Measurements from ENCODE around the gene MATCAP1. TPM values are rescaled to one million over a fixed set of nuclear protein-coding genes. Genes with fewer than 3 reads are reported as not detected.

Gene MATCAP1
- total RNA-seq, 3 donors from 2014 or later (not counting 1 experiment from before 2014, with no cell fraction given): 7.2 to 12.6 (median 10.9) TPM

DNA sequence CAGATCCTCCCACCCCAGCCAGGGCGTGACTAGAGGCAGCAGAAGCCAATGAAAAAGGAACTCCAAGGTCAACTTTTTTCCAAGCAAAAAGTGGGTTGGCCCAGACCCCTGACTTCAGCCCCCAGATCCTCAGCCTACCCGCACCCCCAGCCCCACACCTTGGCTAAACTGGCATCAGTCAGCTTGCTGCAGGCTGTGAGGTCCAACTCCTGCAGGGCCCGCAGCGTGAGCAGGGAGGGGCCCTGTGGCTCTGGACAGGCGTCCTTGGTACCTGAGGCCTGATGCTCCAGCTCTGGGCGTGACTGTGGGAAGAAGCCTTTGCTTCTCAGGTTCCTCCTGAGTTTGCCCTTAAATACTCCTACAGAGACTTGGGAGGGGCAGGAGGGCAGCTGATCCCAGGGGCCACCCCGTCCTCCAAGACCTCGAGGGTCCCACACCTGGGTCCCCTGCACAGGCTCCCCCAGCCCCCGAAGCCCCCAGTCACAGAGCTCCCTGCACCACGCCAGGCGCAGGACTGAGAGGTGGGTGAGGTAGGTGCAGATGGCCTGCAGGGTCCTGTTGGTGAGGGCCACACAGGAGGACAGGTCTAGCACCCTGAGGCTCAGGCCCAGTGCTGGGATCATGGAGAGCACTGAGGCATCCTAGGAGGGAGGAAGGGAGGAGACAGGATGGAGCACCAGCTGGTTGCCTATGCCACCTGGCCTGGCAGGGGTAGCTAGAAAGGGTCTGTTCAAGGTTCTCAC lies 24.6 kb upstream of the MATCAP1 start:
- Histone ChIP-seq H3K36me3 (ENCODE audit: control insufficient read depth, insufficient read depth, low read length) (peaks cover 5% of the 10 kb centered on the region), H3K4me3 (ENCODE audit: low read length) (no peak overlapping the region), H3K27me3 (ENCODE audit: control insufficient read depth, insufficient read depth, low read length) (no peaks in the 10 kb centered on the region), H3K27ac (ENCODE audit: low read length) (no peak overlapping the region), H3K4me1 (ENCODE audit: control insufficient read depth, insufficient read depth, low read length) (no peaks in the 10 kb centered on the region), H3K9me3 (ENCODE audit: control insufficient read depth, insufficient read depth, low read length) (no peaks in the 10 kb centered on the region)
- H3K4me1 Mint-ChIP-seq: peaks cover 4 to 15% of the 10 kb centered on the region in 2 donors
- ATAC-seq (no peak), DNase-seq (no peak)
- TF ChIP-seq, protein P1, sequence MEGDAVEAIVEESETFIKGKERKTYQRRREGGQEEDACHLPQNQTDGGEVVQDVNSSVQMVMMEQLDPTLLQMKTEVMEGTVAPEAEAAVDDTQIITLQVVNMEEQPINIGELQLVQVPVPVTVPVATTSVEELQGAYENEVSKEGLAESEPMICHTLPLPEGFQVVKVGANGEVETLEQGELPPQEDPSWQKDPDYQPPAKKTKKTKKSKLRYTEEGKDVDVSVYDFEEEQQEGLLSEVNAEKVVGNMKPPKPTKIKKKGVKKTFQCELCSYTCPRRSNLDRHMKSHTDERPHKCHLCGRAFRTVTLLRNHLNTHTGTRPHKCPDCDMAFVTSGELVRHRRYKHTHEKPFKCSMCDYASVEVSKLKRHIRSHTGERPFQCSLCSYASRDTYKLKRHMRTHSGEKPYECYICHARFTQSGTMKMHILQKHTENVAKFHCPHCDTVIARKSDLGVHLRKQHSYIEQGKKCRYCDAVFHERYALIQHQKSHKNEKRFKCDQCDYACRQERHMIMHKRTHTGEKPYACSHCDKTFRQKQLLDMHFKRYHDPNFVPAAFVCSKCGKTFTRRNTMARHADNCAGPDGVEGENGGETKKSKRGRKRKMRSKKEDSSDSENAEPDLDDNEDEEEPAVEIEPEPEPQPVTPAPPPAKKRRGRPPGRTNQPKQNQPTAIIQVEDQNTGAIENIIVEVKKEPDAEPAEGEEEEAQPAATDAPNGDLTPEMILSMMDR (IDR thresholded peaks at IDR 0.05): no peak
- H3K36me3 Mint-ChIP-seq: no peaks in the 10 kb centered on the region
- intact Hi-C loops (cut with micrococcal nuclease): no loop called here
- H3K9me3 Mint-ChIP-seq: no peaks in the 10 kb centered on the region
- no peak overlapping the region for H3K27ac Mint-ChIP-seq
- H3K27me3 Mint-ChIP-seq (ENCODE audit: low read depth in 2 of 2): no peaks in the 10 kb centered on the region
- H3K4me3 Mint-ChIP-seq: no peak overlapping the region
- 93% methylated on average over 11 of the region's 11 CpGs for WGBS (ENCODE audit: insufficient coverage)

DNA sequence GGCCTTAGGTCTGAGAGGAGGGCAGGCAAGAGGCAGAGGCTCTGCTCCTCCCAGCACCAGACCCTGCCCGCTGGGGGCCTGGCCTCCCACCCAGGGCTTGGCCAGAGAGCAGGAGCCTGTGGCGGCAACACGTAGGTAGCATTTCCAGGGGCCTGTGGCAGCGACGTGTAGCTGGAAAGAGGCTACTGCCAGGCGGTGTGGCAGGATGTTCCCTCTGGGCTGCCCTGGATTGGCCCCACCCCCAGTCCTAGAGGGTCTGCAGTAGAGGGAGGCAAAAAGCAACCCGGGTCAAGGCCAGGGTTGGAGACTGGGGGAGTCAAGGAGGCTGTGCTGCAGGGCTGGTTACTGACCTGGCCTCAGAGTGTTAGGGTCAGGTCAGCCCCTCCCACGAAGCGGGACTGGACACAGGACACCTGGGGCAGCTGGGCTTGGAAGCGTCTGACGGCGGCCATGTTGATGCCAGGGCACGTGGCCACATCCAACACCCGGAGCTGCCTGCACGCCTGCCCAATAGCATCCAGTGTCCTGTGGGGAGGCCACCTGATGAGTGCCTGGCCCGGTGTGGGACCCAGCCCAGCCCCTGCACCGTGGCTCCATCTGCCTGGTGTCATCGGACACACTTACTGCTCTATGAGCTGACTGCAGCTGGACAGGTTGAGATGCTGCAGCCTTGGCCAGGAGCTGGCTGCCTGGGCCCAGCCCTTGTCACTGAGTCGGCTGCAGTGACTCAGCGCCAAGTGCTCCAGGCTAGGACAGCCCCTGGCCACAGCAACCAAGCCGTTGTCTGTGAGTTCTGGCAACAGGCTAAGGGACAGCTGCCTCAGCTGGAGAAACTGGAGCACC lies 23.7 kb upstream of the MATCAP1 start:
- Mint-ChIP-seq H3K27me3 (ENCODE audit: low read depth in 2 of 2) (no peaks in the 10 kb centered on the region), H3K4me3 (no peak overlapping the region), H3K4me1 (peaks cover 4 to 15% of the 10 kb centered on the region in 2 donors), H3K9me3 (no peaks in the 10 kb centered on the region), H3K27ac (no peak overlapping the region), H3K36me3 (no peaks in the 10 kb centered on the region)
- peaks cover 13% of the 10 kb centered on the region for H3K36me3 ChIP-seq (ENCODE audit: control insufficient read depth, insufficient read depth, low read length)
- H3K9me3 ChIP-seq (ENCODE audit: control insufficient read depth, insufficient read depth, low read length): no peaks in the 10 kb centered on the region
- ATAC-seq (no peak), DNase-seq (no peak)
- H3K27me3 ChIP-seq (ENCODE audit: control insufficient read depth, insufficient read depth, low read length): no peaks in the 10 kb centered on the region
- H3K4me1 ChIP-seq (ENCODE audit: control insufficient read depth, insufficient read depth, low read length): no peaks in the 10 kb centered on the region
- TF ChIP-seq, protein P1 (IDR thresholded peaks at IDR 0.05): no peak
- 95% methylated on average over 21 of the region's 21 CpGs for WGBS (ENCODE audit: insufficient coverage)
- no peak overlapping the region for H3K27ac ChIP-seq (ENCODE audit: low read length)
- no peak overlapping the region for H3K4me3 ChIP-seq (ENCODE audit: low read length)
- intact Hi-C loops (cut with micrococcal nuclease): no loop called here

DNA sequence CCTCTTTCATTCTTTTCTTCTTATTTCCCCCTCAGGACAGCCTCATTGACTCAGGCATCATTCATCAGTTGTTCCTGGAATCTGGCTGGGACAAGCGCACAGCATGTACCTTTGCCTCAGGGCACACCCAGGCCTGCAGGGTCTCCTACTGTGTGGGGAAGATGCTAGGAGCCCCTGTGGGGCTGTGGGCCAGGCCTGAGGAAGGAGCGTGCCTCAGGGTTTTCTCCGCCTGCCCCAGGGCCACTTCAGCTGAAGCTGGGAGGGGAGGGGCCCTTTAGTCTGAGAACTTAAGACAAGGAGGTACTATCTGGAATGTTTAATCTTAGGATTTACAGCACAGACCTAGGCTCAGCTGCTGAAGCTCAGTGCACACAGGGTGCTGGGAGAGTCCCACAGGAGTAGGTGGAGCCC lies 23.1 kb upstream of the MATCAP1 start:
- WGBS (ENCODE audit: insufficient coverage): 97% methylated on average over 3 of the region's 3 CpGs
- Histone ChIP-seq H3K27me3 (ENCODE audit: control insufficient read depth, insufficient read depth, low read length) (no peaks in the 10 kb centered on the region), H3K36me3 (ENCODE audit: control insufficient read depth, insufficient read depth, low read length) (peaks cover 16% of the 10 kb centered on the region), H3K9me3 (ENCODE audit: control insufficient read depth, insufficient read depth, low read length) (no peaks in the 10 kb centered on the region), H3K27ac (ENCODE audit: low read length) (no peak overlapping the region), H3K4me3 (ENCODE audit: low read length) (no peak overlapping the region), H3K4me1 (ENCODE audit: control insufficient read depth, insufficient read depth, low read length) (no peaks in the 10 kb centered on the region)
- H3K9me3 Mint-ChIP-seq: no peaks in the 10 kb centered on the region
- intact Hi-C loops (cut with micrococcal nuclease): no loop called here
- DNase-seq (no peak), ATAC-seq (no peak)
- H3K27ac Mint-ChIP-seq: no peak overlapping the region
- H3K4me3 Mint-ChIP-seq: no peak overlapping the region
- peaks cover 4 to 15% of the 10 kb centered on the region in 2 donors for H3K4me1 Mint-ChIP-seq
- H3K36me3 Mint-ChIP-seq: no peaks in the 10 kb centered on the region
- no peaks in the 10 kb centered on the region for H3K27me3 Mint-ChIP-seq (ENCODE audit: low read depth in 2 of 2)
- TF ChIP-seq, protein P1 (IDR thresholded peaks at IDR 0.05): no peak

Data from natural killer cell (primary cell).